Metanephros (tissue), 2 donors: Measurements from ENCODE around the gene RNF7. TPM values are rescaled to one million over a fixed set of nuclear protein-coding genes. Genes with fewer than 3 reads are reported as not detected.

Experiments
- small RNA-seq: library from RNA; depleted of rRNA; stranded (forward); fragments of <200 nt; gene quantifications from one replicate; pipeline ENCODE3, GENCODE V24; 2014; ENCODE audit warnings: low replicate concordance
- total RNA-seq: library from RNA; depleted of rRNA; stranded (reverse); fragments of >200 nt; gene quantifications from one replicate; pipeline ENCODE4 v1.2.3, GENCODE V29; 2014

The RNF7 gene
- total RNA-seq, result 37.7 TPM

GRCh38 chr3:141738022-141738890 lies at the start of gene RNF7:
Gene RNF7 (plus strand): TSS chr3:141738298. CDS start chr3:141738342, 44 bp downstream.

DNA sequence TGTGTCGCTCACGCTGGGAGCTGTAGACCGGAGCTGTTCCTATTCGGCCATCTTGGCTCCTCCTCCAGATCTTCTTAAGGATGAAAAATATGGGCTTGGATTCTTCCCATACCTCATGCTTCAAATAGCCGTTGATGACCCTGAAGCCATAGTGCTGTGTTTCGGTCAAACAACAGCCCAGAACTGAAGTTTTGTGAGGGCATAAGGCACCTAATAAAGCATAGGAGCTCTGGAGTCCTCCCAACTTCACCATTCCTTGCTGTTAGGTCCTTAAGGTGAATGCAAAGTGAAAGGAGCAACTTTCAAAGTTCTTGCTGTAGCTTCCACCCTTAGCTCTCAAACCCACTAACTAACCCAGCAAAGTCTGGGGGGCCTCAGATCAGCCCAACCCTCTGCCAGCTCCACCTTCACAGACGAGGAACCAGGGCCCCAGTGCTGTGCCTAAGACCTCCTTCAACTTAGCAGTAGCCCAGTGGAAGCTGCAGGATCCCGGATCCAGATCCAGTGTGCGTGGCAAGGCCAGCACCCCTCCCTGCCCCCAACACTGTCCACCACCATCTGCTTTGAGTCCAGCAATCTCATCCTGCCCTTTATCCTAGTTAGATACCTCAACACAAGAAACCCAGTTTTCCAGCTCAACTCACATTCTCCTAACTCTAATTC lies 25.1 kb downstream of the RNF7 start, which contains the start of gene GRK7:
Gene GRK7, plus strand, starts transcription at position 321 of the 663 bp plus-strand sequence. CDS start 14,877 bp downstream, outside the sequence.

Small RNA genes lying within 50 kb of the gene (small RNA-seq; reads per million reads assigned to genes)
- gene AC112771.1, result not detected

Other genes with a start within 250 kb of the RNF7 start
- gene GRK7, start 25.1 kb downstream of the RNF7 start, total RNA-seq, result not detected
- gene ATP1B3, start 138.3 kb downstream of the RNF7 start, total RNA-seq, result 77.0 TPM